ENCODE measurements around the gene B3GNT7. TPM values are rescaled to one million over a fixed set of nuclear protein-coding genes. Genes with fewer than 3 reads are reported as not detected.

B3GNT7 gene
- total RNA-seq, 1 donor from 2014 or later: 0.90 TPM

DNA sequence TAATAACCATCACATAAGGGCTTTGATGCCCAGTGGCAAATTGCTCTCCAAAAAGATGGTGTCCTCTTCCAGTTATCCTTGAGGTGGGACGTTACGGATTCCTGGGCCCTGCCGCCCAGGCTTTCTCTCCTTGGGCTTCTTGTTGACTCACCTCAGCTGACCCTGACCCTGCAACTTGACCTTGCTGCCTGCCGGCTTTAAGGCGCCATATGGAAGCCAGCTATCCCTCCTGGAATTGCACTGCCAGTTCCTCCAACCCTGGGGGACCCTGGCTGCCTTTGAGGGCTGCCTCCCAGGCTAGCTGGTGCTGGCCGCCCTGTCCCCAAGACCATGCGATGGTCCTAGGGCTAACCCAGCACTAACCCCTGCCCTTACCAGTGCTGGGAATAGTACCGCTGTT lies 28.3 kb upstream of the B3GNT7 start:
- Histone ChIP-seq H4K20me1 (ENCODE audit: low read depth) (no peaks in the 10 kb centered on the region), H3K9ac (no peak overlapping the region), H3K27ac (no peak overlapping the region), H3K27me3 (no peaks in the 10 kb centered on the region), H3K79me2 (ENCODE audit: low read depth) (no peaks in the 10 kb centered on the region), H2AFZ (replicated peaks) (no peak overlapping the region), H3F3A (ENCODE audit: low read depth) (peaks cover 22% of the 10 kb centered on the region), H3K4me1 (peaks cover 30% of the 10 kb centered on the region), H3K9me3 (ENCODE audit: low read depth) (no peaks in the 10 kb centered on the region), H3K4me3 (no peak overlapping the region), H3K36me3 (no peaks in the 10 kb centered on the region), H3K4me2 (no peak overlapping the region)
- peaks cover 30% of the 10 kb centered on the region for H3K4me1 Mint-ChIP-seq
- no peak overlapping the region for H3K27ac Mint-ChIP-seq
- TF ChIP-seq EZH2 (IDR thresholded peaks at IDR 0.05): no peak
- TF ChIP-seq EZH2phosphoT487 (IDR thresholded peaks at IDR 0.05): no peak
- TF ChIP-seq, protein P1, sequence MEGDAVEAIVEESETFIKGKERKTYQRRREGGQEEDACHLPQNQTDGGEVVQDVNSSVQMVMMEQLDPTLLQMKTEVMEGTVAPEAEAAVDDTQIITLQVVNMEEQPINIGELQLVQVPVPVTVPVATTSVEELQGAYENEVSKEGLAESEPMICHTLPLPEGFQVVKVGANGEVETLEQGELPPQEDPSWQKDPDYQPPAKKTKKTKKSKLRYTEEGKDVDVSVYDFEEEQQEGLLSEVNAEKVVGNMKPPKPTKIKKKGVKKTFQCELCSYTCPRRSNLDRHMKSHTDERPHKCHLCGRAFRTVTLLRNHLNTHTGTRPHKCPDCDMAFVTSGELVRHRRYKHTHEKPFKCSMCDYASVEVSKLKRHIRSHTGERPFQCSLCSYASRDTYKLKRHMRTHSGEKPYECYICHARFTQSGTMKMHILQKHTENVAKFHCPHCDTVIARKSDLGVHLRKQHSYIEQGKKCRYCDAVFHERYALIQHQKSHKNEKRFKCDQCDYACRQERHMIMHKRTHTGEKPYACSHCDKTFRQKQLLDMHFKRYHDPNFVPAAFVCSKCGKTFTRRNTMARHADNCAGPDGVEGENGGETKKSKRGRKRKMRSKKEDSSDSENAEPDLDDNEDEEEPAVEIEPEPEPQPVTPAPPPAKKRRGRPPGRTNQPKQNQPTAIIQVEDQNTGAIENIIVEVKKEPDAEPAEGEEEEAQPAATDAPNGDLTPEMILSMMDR (IDR thresholded peaks at IDR 0.05): no peak
- DNase-seq (ENCODE audit: low spot score): no peak
- peaks cover 13% of the 10 kb centered on the region for H3K36me3 Mint-ChIP-seq
- H3K9me3 Mint-ChIP-seq: no peaks in the 10 kb centered on the region
- no peaks in the 10 kb centered on the region for H3K27me3 Mint-ChIP-seq (ENCODE audit: insufficient read depth, low read depth)
- no peak overlapping the region for H3K4me3 Mint-ChIP-seq

DNA sequence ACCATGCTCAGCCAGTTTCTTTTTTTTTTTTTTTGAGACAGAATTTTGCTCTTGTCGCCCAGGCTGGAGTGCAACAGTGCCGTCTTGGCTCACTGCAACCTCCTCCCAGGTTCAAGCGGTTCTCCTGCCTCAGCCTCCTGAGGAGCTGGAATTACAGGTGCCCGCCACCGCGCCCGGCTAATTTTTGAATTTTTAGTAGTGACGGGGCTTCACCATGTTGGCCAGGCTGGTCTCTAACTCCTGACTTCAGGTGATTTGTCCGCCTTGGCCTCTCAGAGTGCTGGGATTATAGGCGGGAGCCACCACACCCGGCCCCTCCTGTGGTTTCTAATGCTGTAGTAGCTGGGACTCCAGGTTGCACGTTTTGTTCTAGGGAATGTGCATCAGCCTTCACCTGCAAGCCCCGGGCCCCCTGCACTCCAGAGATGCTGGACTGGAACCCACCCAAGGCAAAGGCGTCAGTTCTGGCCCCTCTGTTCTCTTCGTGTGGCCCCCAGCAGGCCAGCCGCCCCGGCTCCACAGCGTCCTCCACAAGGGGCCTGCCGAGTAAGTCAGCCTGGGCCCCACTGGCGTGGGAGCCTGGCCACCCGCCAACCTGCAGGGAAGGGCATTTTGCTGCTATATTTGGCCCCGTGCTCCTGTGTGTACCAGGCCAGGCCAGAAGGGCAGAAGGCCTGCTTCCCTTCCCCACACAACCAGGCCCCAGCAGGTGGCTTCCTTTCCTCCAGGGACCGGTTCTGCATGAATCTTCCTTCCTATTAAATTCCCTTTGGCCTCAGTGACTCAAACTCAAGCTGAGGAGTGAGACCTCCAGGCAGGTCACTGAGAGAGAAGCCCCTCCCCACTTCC lies 25.7 kb upstream of the B3GNT7 start:
- no peak for DNase-seq (ENCODE audit: low spot score)
- H3K4me2 ChIP-seq: peak overlapping the region; percentile 39
- H3K36me3 ChIP-seq: no peaks in the 10 kb centered on the region
- no peak overlapping the region for H3K27ac ChIP-seq
- peak overlapping the region; percentile 5 for H2AFZ ChIP-seq (replicated peaks)
- H3K27ac Mint-ChIP-seq: no peak overlapping the region
- no peaks in the 10 kb centered on the region for H3K79me2 ChIP-seq (ENCODE audit: low read depth)
- H3K4me3 ChIP-seq: no peak overlapping the region
- H3K27me3 Mint-ChIP-seq (ENCODE audit: insufficient read depth, low read depth): no peaks in the 10 kb centered on the region
- H3K4me1 Mint-ChIP-seq: peaks cover 19% of the 10 kb centered on the region
- H3K4me3 Mint-ChIP-seq: no peak overlapping the region
- no peaks in the 10 kb centered on the region for H4K20me1 ChIP-seq (ENCODE audit: low read depth)
- peaks cover 22% of the 10 kb centered on the region for H3F3A ChIP-seq (ENCODE audit: low read depth)
- peaks cover 13% of the 10 kb centered on the region for H3K36me3 Mint-ChIP-seq
- H3K4me1 ChIP-seq: peaks cover 28% of the 10 kb centered on the region
- no peaks in the 10 kb centered on the region for H3K9me3 ChIP-seq (ENCODE audit: low read depth)
- H3K9me3 Mint-ChIP-seq: no peaks in the 10 kb centered on the region
- no peak overlapping the region for H3K9ac ChIP-seq
- no peaks in the 10 kb centered on the region for H3K27me3 ChIP-seq
- TF ChIP-seq, protein P1 (IDR thresholded peaks at IDR 0.05): no peak
- no peak for TF ChIP-seq EZH2 (IDR thresholded peaks at IDR 0.05)
- no peak for TF ChIP-seq EZH2phosphoT487 (IDR thresholded peaks at IDR 0.05)

DNA sequence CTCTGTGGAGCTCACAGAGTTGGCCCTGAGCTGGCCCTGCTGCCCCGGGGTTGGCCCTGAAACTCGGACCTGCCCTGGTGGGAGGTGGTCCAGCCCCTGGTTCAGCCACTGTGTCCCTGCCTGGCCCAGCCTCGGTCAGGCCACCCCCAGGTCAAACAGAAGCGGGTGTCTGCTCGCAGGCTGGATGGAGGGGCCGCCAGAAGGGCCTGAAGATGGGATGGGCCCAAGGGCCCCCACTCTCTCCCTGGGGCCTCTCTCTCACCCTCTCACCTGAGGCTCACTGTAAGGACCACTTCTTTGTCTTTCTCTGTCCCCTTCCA lies 25.1 kb upstream of the B3GNT7 start:
- TF ChIP-seq EZH2 (IDR thresholded peaks at IDR 0.05) (no peak), EZH2phosphoT487 (IDR thresholded peaks at IDR 0.05) (no peak)
- TF ChIP-seq, protein P1 (IDR thresholded peaks at IDR 0.05): no peak
- no peak overlapping the region for H3K4me3 Mint-ChIP-seq
- Histone ChIP-seq H3K4me3 (no peak overlapping the region), H4K20me1 (ENCODE audit: low read depth) (no peaks in the 10 kb centered on the region), H3K9ac (no peak overlapping the region), H3F3A (ENCODE audit: low read depth) (peaks cover 22% of the 10 kb centered on the region), H3K27ac (no peak overlapping the region), H3K27me3 (no peaks in the 10 kb centered on the region), H3K79me2 (ENCODE audit: low read depth) (no peaks in the 10 kb centered on the region), H3K4me2 (peak overlapping the region; percentile 39), H3K9me3 (ENCODE audit: low read depth) (no peaks in the 10 kb centered on the region), H3K36me3 (no peaks in the 10 kb centered on the region), H3K4me1 (peaks cover 25% of the 10 kb centered on the region), H2AFZ (replicated peaks) (peak overlapping the region; percentile 5)
- DNase-seq (ENCODE audit: low spot score): no peak
- H3K27me3 Mint-ChIP-seq (ENCODE audit: insufficient read depth, low read depth): no peaks in the 10 kb centered on the region
- H3K27ac Mint-ChIP-seq: no peak overlapping the region
- H3K36me3 Mint-ChIP-seq: peaks cover 13% of the 10 kb centered on the region
- peaks cover 14% of the 10 kb centered on the region for H3K4me1 Mint-ChIP-seq
- no peaks in the 10 kb centered on the region for H3K9me3 Mint-ChIP-seq

Data from neural progenitor cell (in vitro differentiated cells).